Dermis microvascular lymphatic vessel endothelial cell (primary cell): ENCODE measurements around the gene ZBTB7C. TPM values are rescaled to one million over a fixed set of nuclear protein-coding genes. Genes with fewer than 3 reads are reported as not detected.

ENCODE experiments used
- DNase-seq, 2 donors: peaks; one replicate each; pipeline versions ENCODE4 v3.0.0 to v3.0.0-alpha.2; 2010; ENCODE audit warnings: low read depth in 2 of 2
- total RNA-seq: library from RNA; depleted of rRNA; stranded (reverse); fragments of >200 nt; gene quantifications from 2 replicates; pipeline ENCODE4 v1.2.1, GENCODE V29; 2014

ZBTB7C gene
- total RNA-seq, 1 donor from 2014 or later, result under 0.01 TPM

DNA sequence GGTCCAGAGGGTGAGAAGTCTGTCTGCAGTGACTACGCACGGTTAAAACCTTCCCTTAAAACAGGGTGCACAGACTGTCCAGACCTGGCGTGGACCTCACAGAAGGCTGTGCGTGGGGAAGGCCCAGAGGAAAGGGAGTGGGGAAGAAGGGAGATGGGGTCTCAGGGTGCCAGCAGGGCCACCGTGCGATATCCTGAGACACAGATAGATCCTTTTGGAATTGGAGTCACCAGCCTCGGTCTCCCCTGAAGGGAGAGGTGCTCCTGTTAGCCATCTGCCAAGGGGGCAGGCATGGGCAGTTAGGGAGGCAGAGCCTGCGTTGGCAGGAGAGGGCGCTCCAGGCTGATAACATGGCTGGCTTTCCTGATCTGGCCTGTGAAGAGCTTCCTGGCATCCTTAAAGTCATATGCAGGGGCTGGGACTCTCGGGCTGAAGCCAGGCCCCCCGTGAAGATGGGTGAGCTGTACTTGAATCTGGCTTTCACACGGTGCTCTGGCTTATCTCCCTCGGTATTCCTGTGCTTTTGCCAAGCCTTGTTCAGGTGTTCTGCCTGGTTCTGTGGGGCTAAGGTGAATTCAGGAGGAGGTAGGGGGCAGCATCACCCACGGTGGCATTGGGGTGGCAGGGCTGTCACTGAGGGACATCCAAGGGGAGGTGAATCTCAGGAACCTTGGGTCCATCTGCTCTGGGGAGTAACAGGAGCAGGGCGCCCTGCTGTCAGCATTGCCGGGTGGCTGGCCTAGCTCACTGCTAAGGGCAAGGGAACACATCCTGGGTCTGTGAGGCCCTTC lies 371.5 kb downstream of the ZBTB7C start:
- peak; percentile 17 to 32 for DNase-seq

DNA sequence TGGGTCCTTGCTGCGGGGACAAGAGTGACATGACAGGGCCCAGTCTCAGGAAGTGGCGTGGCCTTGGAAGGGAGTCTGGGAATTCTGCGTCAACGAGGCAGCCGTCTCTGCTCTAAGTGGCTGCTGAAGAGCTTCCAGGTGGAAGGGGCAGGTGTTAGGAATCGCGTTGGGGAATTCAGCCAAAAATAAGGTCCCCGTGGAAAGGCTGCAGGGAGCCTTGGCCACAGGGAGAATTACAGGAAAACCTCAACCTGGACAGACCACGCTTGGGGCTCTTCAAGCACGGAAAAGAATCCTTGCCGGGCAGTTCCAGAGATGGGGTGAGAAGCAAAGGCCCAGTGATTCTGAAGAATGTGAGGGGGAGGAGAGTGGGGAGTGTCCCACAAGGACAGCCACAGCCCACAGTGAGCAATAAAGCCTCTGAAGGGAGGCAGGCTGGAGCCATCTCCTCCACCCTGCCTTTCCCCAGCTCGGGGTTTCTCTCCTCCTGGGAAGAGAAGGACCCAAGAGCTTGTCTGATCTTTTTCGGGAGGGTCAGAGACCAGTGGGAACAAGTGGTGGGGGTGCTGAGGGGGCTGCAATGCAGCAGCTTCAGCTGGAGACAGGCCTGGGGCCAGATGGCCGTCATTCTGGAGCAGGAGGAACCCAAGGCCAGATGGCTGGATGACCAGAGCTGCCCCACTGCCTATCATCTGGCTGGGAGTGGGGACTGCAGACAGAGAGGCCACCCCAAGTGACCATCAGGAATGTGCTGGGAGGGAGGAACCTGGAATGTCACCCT lies 372.4 kb downstream of the ZBTB7C start:
- no peak for DNase-seq

DNA sequence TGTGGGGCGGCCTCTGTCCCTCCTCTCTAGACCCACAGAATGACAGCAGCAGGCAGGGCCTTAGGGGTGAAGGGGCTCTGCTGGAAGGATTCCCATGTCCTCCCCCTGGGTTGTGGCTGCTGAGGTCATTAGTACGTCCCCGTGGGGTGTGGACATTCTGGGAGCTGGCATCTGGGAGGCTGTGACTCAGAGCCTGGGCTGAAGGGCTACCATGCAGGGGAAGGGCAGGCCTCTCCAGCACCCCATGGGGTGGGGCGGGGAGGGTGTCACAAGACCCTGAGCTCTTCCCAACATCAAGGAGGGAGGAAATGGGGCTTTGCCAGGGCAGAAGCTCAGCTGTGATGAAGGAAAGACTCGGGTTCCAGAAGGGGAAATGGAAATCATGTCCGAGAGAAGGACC lies 373.0 kb downstream of the ZBTB7C start:
- DNase-seq, result no peak

DNA sequence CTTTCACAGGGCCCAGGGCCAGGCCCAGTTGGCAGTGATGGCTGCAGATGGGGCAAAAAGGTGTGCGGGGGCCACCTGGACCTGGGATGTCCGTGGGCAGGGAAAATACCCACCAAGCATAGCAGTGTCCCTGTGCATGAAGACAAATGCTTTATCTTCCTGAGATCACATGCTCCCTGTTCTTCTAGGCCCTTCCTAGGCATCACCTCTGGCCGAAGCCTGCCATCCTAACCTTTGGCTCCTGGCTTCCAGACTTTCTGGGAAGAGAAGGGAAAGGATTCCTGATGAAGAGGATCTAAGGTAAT lies 373.7 kb downstream of the ZBTB7C start:
- DNase-seq, result no peak

DNA sequence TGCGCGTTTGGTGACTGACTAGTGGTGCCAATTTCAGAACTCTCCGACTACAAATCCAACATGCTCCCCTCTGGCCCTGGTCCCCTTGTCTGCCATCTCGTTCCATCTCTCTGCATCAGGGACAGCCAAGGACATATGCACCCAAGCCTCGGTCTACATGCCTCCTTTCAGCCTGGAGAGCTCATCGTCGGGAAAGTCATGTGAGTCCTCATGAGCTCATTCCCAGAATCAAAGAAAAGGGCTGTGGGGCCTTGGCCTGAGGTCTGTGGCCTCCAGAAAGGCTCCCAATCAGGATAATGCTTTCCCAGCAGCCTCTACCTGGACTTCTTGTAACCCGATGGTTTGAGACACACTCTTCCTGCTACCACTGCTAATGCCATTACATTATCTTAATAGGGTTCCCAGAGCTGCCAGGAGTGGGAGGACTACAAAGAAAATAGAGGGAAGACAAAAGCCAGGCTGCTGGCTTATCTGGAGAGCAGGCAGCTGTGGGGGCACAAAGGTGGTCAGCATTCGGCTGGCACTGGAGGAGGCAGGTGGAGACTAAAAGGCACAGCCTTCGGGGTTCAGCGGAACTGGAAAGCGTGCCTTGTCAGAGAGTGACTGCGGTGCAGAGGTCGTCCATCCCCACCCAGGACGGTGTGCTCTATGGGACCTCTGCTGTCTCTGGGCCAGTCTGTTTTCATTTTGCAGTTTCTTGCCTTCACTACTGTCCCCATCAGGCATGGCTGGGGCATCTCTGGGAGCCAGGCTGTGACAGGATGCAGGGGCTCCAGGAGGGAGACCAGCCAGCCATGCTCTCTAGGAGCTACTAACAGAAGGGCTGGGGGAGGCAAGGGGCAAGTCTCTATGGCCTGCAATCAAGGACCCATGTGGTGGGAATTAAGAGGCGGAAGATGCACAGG lies 374.3 kb downstream of the ZBTB7C start:
- no peak for DNase-seq

DNA sequence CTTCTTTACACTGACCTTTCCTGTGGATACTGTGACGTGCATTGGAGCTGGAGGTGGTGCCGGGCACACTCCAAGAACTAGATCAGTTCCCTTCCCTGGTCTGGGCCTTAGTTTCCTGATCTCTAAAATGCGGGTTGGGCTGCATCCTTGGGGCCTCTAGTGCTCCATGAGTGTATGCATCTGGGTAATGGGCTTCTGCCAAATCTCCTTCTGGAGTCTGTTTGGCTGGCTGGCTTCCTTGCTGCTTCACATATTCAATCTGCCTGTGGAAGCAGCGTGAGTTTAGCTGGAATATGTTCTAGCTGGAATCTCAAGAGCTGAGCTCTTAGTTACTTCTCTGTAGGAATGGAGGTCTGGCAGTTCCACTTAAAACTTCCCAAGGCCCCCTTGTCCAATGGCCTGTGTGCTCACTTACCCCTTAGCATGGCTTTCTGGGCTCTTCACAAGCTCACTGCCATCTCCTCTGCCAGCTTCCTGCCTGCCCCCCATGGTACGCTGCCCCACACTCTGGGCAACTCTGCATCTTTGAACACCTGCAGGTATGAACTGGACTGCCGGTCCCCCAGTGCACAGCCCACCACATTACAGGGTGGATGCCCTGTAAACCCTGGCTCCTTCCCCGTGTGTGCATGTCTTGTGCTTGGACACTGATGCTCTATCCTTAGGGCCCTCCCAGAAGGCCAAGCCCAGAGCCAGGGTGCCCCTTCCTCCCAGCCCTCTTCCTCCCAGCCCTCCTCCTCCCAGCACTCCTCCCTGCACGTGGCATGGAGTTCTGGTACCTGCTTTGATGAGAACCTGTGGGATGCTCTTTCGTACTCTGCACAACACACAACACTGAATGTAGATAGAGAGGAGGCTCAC lies 375.2 kb downstream of the ZBTB7C start:
- no peak for DNase-seq

DNA sequence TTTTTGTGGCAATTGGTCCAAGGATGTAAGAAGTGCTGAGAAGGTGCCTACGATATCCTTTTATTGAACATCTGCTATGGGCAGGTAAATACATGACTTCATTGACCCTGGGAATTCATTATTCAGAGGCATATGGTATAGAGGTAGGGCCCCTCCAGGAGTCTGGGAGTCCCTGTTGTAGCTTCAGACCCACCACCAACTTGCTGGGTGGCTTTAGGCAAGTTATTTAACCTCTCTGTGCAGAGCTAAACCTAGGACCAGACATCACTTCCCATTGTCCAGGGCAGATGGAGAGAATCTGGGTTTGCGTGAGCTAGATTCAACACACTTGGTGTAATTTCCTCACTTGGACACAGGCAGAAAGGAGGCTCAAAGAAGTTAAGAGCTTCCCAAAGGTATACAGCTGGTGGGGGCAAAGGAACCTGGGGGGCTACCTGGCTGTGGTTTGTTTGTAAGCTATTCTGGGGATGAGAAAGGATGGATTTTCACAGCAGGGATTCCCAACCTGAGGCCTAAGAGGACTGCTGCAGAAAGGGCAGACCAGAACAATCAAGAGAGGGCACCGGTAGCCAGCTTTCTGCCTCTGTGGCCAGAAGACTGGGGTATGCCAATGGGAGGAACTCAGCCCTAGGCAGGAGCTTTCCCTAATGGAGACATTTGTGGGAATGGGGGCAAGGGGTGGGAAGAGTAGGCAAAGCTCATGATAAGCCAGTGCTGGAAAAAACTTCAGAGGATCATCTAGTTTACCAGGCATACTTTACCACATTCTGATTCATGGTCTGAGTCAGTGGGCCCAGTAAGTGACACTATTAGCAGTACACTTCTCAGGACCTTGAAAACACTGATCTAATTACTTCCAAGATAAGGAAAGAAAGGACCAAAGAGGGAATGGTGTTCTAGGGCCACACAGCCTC lies 376.1 kb downstream of the ZBTB7C start:
- DNase-seq, result no peak

DNA sequence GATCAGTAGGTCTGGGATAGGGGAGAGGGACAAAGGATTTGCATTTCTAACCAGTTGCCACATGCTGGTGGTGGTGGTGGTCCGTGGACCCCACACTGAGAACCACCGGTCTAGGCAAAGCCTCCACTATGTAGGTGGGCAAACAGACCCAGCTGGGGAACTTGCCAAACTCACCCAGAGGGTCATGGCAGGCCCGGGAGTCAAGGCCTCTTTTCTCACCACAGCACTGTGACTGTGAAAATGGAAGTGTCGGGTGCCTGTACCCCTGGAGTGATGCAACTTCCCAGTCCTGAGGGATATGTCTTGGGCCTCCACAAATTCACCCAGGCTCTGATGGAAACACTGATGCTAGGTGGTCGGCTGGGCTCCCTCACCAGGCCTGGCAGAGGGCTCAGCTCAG lies 377.5 kb downstream of the ZBTB7C start:
- DNase-seq, result no peak

DNA sequence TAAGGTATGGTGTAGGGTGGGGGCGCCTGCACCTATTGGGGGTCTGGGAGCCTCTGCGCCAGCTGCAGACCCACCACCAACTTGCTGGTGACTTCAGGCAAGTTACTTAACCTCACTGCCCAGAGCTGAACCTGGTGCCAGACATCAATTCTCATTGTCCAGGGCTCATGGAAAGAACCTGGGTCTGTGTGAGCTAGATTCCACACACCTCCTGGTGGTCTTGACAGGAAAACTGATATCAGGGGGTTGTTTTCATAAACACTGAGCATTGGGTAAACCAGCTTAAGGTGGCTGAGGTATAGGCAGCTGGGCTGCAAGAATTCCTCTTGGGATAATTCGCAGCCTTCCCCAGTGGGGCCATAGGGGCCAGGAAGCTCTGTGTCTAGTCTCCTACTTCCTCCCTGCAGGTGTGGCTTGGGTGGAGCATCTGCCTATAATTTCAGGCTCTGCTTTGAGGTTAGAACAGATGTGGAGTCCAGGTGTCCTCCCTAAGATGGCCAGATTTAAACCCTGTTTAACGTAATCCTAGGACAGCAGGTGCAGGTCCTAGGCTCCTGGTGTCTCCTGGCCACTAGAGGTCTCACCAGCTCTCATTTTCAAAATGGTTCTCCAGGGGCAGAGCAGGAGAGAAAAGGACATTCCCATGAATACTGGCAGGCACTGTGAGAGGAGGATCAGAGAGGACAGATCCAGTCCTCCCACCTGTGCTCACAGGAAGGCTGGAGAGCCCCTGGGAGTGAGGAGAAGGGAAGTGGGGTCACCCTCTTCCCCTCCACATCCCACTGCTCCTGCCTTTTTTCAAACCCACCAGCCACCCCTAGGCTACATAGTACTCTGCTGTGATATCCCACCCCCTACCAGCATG lies 378.3 kb downstream of the ZBTB7C start:
- peak; percentile 55 for DNase-seq

DNA sequence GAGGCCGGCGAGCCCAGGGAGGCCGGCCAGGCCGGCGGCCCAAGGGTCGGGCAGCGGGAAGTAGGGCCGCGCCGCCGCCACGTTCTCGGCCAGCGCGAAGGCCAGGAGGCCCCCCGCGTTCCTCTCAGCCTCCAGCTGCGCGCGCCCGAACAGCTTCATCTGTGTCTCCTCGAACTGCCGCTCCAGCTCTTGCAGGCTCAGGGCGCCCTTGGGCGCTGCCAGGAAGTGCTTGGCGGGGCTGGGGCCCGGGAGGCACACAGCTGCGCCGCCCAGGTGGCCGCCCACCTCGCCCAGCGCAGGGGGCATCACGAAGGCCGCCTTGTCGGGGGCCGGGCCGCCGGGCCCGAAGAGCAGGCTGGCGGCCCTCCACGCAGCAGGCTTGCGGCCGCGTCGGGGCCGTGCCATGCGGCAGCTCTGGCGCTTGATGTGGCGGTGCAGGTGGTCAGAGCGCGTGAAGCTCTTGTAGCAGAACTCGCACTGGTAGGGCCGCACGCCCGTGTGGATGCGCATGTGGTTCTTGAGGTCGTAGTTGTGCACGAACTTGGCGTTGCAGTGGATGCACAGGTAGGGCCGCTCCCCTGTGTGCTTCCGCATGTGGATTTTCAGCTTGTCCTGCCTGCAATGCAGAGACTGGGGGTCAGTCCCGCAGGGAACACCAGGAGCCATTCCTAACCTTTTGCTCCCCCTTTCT lies 379.7 kb downstream of the ZBTB7C start:
- DNase-seq, result no peak

DNA sequence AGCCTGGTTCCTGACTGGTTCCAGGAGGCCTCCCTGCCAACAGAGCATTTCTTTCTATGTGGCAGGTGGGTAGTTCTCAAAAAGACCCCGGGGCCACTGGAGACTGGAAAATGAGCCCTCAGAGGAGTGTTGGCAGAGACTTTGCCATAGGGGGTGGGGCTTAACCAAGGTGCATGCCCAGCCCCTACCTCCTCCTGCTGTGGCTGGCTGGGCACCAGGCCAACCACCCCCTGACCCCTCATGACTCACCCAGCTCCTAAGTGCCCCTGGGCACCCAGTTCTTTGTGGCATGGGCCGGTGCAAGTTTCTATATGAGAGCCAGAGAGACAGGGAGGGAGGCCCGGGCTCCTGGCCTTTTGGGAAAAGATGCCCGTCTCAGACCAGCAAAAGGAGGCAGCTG lies 380.5 kb downstream of the ZBTB7C start:
- DNase-seq, result no peak

DNA sequence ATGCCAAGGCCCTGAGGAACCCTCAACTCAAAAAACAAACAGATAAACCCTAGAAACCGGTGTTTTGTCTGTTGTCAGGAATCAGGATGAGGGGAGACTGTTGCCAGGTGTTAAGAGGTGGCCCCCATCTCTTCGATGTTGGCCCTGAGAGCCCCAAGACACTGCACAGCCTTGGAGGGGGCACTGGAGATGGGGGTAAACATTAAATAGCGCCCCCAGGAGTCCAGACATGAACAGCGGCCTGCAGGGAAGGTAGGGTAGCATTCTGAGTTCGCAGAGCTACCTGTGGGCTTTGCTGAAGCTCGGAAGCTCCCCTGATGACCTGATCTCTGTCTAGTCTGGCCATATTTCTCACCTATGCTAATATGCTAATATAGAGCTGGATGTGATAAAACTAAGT lies 381.1 kb downstream of the ZBTB7C start:
- DNase-seq, result no peak

DNA sequence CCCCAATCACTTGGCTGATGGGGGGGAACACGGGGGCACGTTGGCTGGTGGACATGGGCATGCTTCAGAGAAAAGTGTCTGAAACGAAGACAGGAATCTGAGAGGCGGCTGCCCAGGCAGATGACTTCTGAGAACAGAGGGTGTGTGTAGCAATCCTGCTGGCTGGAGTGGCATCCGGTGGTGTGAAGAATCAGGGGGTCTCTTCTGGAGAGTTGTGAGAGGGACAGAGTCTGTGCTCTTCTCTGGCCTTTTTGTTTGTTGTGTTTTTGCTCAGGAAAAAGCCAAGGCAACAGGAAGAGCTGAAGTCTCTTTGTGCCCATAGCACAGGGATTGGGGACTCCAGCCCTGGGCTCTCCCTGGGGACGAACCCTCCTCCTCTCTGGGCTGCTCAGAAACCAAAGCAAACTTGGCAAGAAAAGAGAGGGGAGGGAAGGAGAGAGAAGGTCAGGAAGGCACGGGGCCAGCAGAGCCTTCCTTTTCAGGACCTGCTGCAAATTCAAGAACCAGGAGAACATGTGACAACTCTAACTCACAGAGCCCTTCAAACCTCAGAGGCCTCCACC lies 381.7 kb downstream of the ZBTB7C start:
- no peak for DNase-seq

DNA sequence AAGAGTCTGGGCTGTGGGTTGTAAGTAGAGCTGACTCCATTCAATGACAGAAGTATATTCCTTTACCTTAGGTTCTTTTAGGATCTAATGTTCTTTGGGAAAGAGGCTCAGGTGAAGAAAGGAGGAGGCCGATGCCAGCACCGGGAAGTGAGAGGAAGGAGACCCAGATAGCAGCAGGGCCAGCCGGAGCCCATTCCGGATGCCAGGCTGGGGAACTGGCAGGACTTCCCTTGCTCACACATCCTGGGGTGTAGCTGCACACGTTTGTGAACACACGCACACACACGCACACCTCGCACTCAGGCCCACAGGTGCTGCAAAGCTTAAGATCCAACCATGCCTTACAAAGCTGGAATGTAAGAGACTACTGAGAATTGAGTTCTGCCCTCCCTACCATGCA lies 383.0 kb downstream of the ZBTB7C start:
- no peak for DNase-seq

DNA sequence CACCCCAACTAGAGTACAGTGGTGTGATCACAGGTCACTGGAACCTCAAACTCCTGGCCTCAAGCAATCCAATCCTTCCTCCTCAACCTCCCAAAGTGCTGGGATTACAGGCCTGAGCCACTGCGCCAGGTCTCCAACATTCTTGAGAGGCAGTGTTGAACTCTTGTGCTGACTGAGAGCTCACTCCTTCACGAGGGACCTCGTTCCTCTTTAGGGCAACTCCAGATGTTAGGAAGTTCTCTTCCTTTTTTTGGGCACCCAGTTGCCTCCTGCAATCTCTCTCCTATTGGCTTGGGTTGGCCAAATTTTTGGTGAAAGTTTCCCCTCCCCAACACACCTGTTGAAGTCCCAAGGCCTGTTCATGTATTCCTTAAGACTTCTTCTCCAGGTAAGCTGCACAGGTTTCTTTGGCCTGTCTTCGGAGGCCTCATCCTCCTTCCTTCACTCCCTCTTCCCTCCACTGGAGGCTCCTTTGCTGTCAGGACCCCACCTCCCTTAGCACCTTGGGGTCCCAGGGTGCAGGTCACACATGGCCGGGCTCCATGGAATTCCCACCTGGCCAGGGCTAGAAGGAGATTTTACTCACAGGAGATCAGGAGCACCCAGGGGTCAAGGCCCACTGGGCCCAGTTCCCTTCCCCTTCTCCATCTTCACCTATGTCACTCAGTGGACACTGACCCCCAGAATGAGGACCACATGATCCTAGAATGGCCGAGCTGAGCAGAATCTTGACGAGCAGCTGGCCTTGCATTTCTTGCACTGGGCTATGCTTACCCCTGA lies 384.1 kb downstream of the ZBTB7C start:
- no peak for DNase-seq

DNA sequence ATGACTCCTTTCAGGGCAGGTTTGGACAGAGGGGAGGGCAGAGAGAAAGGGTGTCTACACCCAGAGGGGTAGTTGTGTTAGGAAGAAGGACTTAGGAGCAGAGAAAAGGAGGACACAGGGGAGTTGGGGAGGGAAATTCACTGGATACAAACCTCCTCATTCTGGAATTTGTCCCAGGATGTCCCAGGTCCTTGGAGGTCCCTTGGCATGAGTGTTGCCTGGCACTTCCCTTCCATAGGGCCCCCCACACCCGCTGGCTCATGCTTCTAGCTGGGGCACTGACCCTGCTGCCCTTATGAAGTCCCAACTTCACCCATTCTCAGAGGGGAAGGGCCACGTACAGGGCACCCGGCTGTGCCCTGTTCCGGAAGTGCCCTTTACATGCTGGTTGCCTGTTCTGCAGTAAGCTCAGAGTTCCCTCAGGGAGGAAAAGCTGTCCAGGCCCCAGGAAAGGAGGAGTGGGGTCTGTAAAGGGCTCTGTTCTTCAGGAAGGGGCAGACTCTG lies 385.1 kb downstream of the ZBTB7C start:
- DNase-seq, result no peak

DNA sequence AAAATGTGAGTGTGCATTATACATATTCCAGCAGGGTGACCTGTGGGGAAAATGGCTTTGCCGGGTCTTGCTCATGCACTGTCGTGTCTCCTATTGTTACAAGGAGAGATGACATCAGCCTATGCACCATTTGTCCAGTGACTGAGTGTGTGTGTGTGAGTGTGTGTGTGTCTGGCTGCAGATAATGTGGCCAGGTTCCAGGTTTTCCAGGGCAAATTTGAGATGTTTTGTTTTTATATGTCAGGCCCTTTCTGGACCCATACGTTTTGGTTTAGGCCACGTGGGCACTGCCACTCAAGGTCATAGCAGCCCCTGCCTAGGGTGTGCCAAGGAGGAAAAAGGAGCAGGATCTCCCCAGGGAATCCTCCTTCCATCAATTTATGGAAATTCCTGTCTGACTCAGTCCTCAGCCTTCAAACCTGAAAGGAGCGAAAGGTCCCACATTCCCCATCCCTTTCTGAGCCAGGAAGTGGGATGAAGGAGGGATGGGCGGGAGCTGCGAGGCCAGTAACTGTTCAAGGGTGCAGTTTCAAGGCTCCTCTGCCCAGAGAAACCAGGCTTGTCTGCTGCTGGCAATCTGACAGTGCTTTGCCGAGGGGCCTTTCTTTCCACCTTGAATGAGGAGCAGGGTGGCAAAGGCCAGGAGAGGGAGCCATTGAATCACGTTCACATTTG lies 385.7 kb downstream of the ZBTB7C start:
- peak; percentile 76 to 86 for DNase-seq
